Pancreas (tissue), 10 donors: ENCODE results near the gene GHRHR. TPM values are rescaled to one million over a fixed set of nuclear protein-coding genes. Genes with fewer than 3 reads are reported as not detected.

ENCODE experiments used
- ATAC-seq, 4 donors: fragments of 200-7000 bp; cut with Tn5 transposase; one replicate each; pipeline versions ENCODE4 v1.8.0 to v1.9.1; 2020; ENCODE audit warnings: mild to moderate bottlenecking in 4 of 4, moderate library complexity in 4 of 4
- DNase-seq, 6 donors: peaks; one replicate each; pipeline ENCODE4 v3.0.0-alpha.2; 2020
- FAIRE-seq: peaks from 2 replicates; lab custom pipeline; 2012; peaks lifted over from hg19 to GRCh38; lab: Jason Lieb, UNC
- H3K27ac ChIP-seq, 4 donors: fragments of 200-600 bp; sonication (generic); 1 replicate in 3 of 4; 2 replicates in 1 of 4; pipeline versions ENCODE4 v1.5.0 to v1.8.0; 2020
- H3K27me3 ChIP-seq, 4 donors: fragments of 200-600 bp; one replicate each; pipeline ENCODE4 v1.8.0; 2021
- H3K36me3 ChIP-seq, 3 donors: fragments of 200-600 bp; sonication (generic) in 1 of 3; one replicate each; pipeline versions ENCODE4 v1.5.0 to v1.8.0; 2020 to 2021
- H3K4me1 ChIP-seq, 3 donors: fragments of 200-600 bp; one replicate each; pipeline ENCODE4 v1.8.0; 2021
- H3K4me3 ChIP-seq, 4 donors: fragments of 200-600 bp; sonication (generic) in 2 of 4; one replicate each; pipeline versions ENCODE4 v1.5.0 to v1.8.0; 2020 to 2021
- H3K9me3 ChIP-seq, 4 donors: fragments of 200-600 bp; one replicate each; pipeline ENCODE4 v1.8.0; 2021
- WGBS, 2 donors: extraction: QIAGEN DNeasy Blood & Tissue Kit; methylation state at CpG; one replicate each; pipeline ENCODE4 v1.1.7; 2013; 5-methylcytosine and 5-hydroxymethylcytosine counted together
- intact Hi-C, 3 donors: fragments of 100-400 bp; cut with DNase I; formaldehyde crosslinking; loops; one replicate each; pipeline versions ENCODE4 v1.11.1 to v1.14.2; 2022
- polyA plus RNA-seq, 2 donors: library from polyadenylated mRNA; stranded (reverse); fragments of 200-250 nt; gene quantifications; one replicate each; pipeline ENCODE4 v1.2.3, GENCODE V29; 2013
- total RNA-seq, 6 donors: library from RNA; stranded (reverse); fragmentation: NEBNext Ultra II Directional in 4 of 6; extraction: Animal tissue kit (Norgen Biotek cat#: 25700) in 4 of 6; gene quantifications; one replicate each; pipeline versions ENCODE4 v1.2.1 to v1.2.4, GENCODE V29; 2021 to 2023
- TF ChIP-seq, protein P1 (sequence below), 4 donors: fragments of 200-600 bp; sonication (generic) in 3 of 4; IDR thresholded peaks; one replicate each; pipeline versions ENCODE4 v1.5.0 to v1.8.0; 2021; ENCODE audit warnings: antibody characterized with exemption in 4 of 4
- donor health status: healthy with polysubstance abuse.
- donor health status: DM: no; HTN: no; CAD: no; lungs with moderate emphysema.
- donor health status: DM: no; HTN: no; CAD: no.
- donor health status: control.
- donor health status: control.
- donor health status: Bipolar disorder and iron deficiency.
- donor health status: DM: yes; HTN: yes; CAD: no.
- donor health status: DM: no; HTN: no; CAD: no.
- donor health status: DM: no; HTN: no; CAD: no.
- donor health status: DM: yes; HTN: yes; CAD: no.

Gene GHRHR
- total and polyA plus RNA-seq, 8 donors = 0.34 to 0.55 (median 0.47) TPM; not detected in 5

- ATAC-seq = no peak
- no peaks in the 10 kb centered on the region for H3K27me3 ChIP-seq
- no peaks in the 10 kb centered on the region for H3K9me3 ChIP-seq
- FAIRE-seq = no peak
- intact Hi-C loops = no loop called here
- no peak overlapping the region for H3K4me3 ChIP-seq
- 91 to 93% methylated on average over 18 to 19 of the region's 19 CpGs for WGBS, 2 donors
- peak in 4 of 6 donors; percentile 3 to 58 (median 28) for DNase-seq
- TF ChIP-seq, protein P1, sequence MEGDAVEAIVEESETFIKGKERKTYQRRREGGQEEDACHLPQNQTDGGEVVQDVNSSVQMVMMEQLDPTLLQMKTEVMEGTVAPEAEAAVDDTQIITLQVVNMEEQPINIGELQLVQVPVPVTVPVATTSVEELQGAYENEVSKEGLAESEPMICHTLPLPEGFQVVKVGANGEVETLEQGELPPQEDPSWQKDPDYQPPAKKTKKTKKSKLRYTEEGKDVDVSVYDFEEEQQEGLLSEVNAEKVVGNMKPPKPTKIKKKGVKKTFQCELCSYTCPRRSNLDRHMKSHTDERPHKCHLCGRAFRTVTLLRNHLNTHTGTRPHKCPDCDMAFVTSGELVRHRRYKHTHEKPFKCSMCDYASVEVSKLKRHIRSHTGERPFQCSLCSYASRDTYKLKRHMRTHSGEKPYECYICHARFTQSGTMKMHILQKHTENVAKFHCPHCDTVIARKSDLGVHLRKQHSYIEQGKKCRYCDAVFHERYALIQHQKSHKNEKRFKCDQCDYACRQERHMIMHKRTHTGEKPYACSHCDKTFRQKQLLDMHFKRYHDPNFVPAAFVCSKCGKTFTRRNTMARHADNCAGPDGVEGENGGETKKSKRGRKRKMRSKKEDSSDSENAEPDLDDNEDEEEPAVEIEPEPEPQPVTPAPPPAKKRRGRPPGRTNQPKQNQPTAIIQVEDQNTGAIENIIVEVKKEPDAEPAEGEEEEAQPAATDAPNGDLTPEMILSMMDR (IDR thresholded peaks at IDR 0.05) = no peak
- H3K4me1 ChIP-seq = peaks cover 0 to 8% (median 4%) of the 10 kb centered on the region in 3 donors
- peaks cover 0 to 36% (median 32%) of the 10 kb centered on the region in 3 donors for H3K36me3 ChIP-seq
- H3K27ac ChIP-seq = no peak overlapping the region
Observed at GRCh38 chr7:30923009-30923773, 40.6 kb upstream of the GHRHR start.

GRCh38 chr7:30923774-30924413 is 39.9 kb upstream of the GHRHR start:
- intact Hi-C loops = no loop called here
- WGBS, 2 donors = 89 to 91% methylated on average over 13 of the region's 13 CpGs
- DNase-seq (peak in 4 of 6 donors; percentile 1 to 34 (median 20)), FAIRE-seq (no peak), ATAC-seq (no peak)
- TF ChIP-seq, protein P1 (IDR thresholded peaks at IDR 0.05) = no peak
- Histone ChIP-seq H3K36me3 (peaks cover 0 to 36% (median 32%) of the 10 kb centered on the region in 3 donors), H3K27me3 (no peaks in the 10 kb centered on the region), H3K4me1 (peaks cover 0 to 6% (median 4%) of the 10 kb centered on the region in 3 donors), H3K4me3 (no peak overlapping the region), H3K9me3 (no peaks in the 10 kb centered on the region), H3K27ac (no peak overlapping the region)

- no peaks in the 10 kb centered on the region for H3K27me3 ChIP-seq
- intact Hi-C loops = no loop called here
- H3K36me3 ChIP-seq = peaks cover 0 to 36% (median 32%) of the 10 kb centered on the region in 3 donors
- H3K27ac ChIP-seq = no peak overlapping the region
- no peak for ATAC-seq
- DNase-seq = peak in 3 of 6 donors; percentile 10 to 27 (median 11)
- H3K4me1 ChIP-seq = peaks cover 0 to 4% (median 0%) of the 10 kb centered on the region in 3 donors
- H3K4me3 ChIP-seq = no peak overlapping the region
- no peak for FAIRE-seq
- TF ChIP-seq, protein P1 (IDR thresholded peaks at IDR 0.05) = no peak
- no peaks in the 10 kb centered on the region for H3K9me3 ChIP-seq
Observed at GRCh38 chr7:30924624-30925023, 39.1 kb upstream of the GHRHR start.

DNA sequence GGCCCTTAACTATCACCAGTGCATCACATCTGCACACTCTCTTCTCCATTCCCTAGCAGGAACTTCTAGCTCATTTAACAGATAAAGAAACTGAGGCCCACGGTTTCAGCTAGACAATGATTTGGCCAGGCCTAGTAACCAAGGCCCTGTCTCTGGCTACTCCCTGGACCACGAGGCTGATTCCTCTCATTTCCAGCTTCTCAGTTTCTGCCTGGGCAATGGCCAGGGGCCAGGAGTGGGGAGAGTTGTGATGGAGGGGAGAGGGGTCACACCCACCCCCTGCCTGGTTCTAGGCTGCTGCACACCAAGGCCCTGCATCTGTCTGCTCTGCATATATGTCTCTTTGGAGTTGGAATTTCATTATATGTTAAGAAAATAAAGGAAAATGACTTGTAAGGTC is 38.6 kb upstream of the GHRHR start:
- H3K9me3 ChIP-seq = no peaks in the 10 kb centered on the region
- TF ChIP-seq, protein P1 (IDR thresholded peaks at IDR 0.05) = no peak
- no peak overlapping the region for H3K27ac ChIP-seq
- peaks cover 0 to 36% (median 32%) of the 10 kb centered on the region in 3 donors for H3K36me3 ChIP-seq
- H3K4me1 ChIP-seq = peaks cover 0 to 4% (median 0%) of the 10 kb centered on the region in 3 donors
- whole genome bisulfite sequencing, 2 donors = 76 to 79% methylated on average over 2 of the region's 2 CpGs
- FAIRE-seq (no peak), ATAC-seq (no peak), DNase-seq (peak in 3 of 6 donors; percentile 1 to 15 (median 12))
- no peaks in the 10 kb centered on the region for H3K27me3 ChIP-seq
- intact Hi-C loops = no loop called here
- H3K4me3 ChIP-seq = no peak overlapping the region
